ENCODE data around the gene GRHL3.

GRCh38 chr1:24275104-24275410, 44.1 kb upstream of the GRHL3 start:
- TF ChIP-seq CTCF (IDR thresholded peaks at IDR 0.05) (no peak), POLR2A (IDR thresholded peaks at IDR 0.05) (no peak), POLR2AphosphoS5 (IDR thresholded peaks at IDR 0.05) (no peak)

Data from prostate gland (tissue), 2 donors.